Suprapubic skin (tissue), 4 donors: ENCODE data around the gene RUNX3.

Experiments used
- EP300 ChIP-seq: sonication (generic); formaldehyde crosslinking; IDR thresholded peaks from one replicate; pipeline ENCODE4 v1.6.1; 2017; ENCODE audit warnings: antibody characterized with exemption
- POLR2AphosphoS5 ChIP-seq, 3 donors: sonication (generic); formaldehyde crosslinking; IDR thresholded peaks; one replicate each; pipeline ENCODE4 v1.6.1; 2017; ENCODE audit warnings: antibody characterized with exemption in 3 of 3
- TF ChIP-seq, protein P1 (sequence below), 2 donors: fragments of 200-600 bp in 1 of 2; fragments of 450-650 bp in 1 of 2; sonication (generic) in 1 of 2; IDR thresholded peaks; one replicate each; pipeline ENCODE4 v1.5.1; 2016 to 2019; ENCODE audit warnings: antibody characterized with exemption in 2 of 2, mild to moderate bottlenecking in 1 of 2, moderate library complexity in 1 of 2

DNA sequence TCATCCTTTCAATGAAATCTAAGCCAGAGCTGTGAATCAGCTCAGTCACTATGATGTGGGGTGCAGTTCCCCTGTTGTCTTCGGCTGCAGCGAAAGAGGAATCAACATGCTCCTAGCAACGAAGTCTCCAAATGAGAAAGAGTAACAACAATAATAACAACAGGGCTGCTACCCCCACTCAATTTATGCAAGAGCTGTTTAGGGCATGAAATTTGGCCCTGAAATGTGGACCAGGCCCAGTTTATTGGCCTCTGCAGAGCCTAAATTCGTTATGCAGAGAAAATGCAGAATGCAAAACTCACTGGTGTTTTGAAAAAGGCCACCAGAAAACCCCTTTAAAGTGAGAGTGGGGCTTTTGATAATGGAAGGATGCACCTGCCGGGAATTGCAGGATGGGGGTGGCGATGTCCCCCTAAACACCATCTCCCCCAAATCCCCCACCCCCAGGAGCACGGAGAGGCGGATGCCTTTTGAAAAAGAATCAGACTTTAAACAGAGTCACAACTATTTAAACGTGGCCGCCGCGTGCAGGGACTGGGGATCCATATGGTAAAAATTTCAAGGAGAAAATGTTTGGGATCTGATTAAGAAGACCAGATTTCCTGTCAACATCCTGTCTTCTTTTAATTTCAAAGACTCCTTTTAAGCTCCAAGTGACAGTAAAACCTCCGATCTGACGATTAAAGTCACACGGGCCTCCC lies 1.9 kb downstream of the RUNX3 start:
- TF ChIP-seq, protein P1, sequence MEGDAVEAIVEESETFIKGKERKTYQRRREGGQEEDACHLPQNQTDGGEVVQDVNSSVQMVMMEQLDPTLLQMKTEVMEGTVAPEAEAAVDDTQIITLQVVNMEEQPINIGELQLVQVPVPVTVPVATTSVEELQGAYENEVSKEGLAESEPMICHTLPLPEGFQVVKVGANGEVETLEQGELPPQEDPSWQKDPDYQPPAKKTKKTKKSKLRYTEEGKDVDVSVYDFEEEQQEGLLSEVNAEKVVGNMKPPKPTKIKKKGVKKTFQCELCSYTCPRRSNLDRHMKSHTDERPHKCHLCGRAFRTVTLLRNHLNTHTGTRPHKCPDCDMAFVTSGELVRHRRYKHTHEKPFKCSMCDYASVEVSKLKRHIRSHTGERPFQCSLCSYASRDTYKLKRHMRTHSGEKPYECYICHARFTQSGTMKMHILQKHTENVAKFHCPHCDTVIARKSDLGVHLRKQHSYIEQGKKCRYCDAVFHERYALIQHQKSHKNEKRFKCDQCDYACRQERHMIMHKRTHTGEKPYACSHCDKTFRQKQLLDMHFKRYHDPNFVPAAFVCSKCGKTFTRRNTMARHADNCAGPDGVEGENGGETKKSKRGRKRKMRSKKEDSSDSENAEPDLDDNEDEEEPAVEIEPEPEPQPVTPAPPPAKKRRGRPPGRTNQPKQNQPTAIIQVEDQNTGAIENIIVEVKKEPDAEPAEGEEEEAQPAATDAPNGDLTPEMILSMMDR (IDR thresholded peaks at IDR 0.05): no peak
- TF ChIP-seq EP300 (no peak), POLR2AphosphoS5 (IDR thresholded peaks at IDR 0.05) (no peak)
